GM23338 (cell line): ENCODE results near the gene CLK1. TPM values are rescaled to one million over a fixed set of nuclear protein-coding genes. Genes with fewer than 3 reads are reported as not detected.

ENCODE experiments used
- ATAC-seq: fragments of 200-7000 bp; cut with Tn5 transposase; 3 replicates; pipeline ENCODE4 v1.9.1; 2020
- DNase-seq: peaks from one replicate; pipeline ENCODE4 v3.0.0-alpha.2; 2015; ENCODE audit warnings: low spot score
- H2AFZ ChIP-seq: fragments of 200-600 bp; sonication (generic); 2 replicates; pipeline ENCODE4 v1.8.0; 2016; ENCODE audit warnings: antibody characterized with exemption, mild to moderate bottlenecking, moderate library complexity
- H3F3A ChIP-seq: fragments of 200-600 bp; sonication (generic); replicated peaks from 2 replicates; pipeline ENCODE4 v1.8.0; 2017; ENCODE audit warnings: antibody characterized with exemption, mixed run types, low read depth
- H3K27ac ChIP-seq: fragments of 200-600 bp; sonication (generic); 2 replicates; pipeline ENCODE4 v1.6.1; 2016; ENCODE audit warnings: low read depth
- H3K27me3 ChIP-seq: fragments of 200-600 bp; sonication (generic); 2 replicates; pipeline ENCODE4 v1.8.0; 2016; ENCODE audit warnings: mild to moderate bottlenecking, mixed run types, moderate library complexity; ENCODE audit not compliant: insufficient read depth
- H3K36me3 ChIP-seq: fragments of 200-600 bp; sonication (generic); 2 replicates; pipeline ENCODE4 v1.8.0; 2016; ENCODE audit warnings: mild to moderate bottlenecking; ENCODE audit not compliant: insufficient read depth
- H3K4me1 ChIP-seq: fragments of 200-600 bp; sonication (generic); 2 replicates; pipeline ENCODE4 v1.8.0; 2016; ENCODE audit warnings: mild to moderate bottlenecking, moderate library complexity; ENCODE audit not compliant: insufficient read depth
- H3K4me2 ChIP-seq: fragments of 200-600 bp; sonication (generic); 2 replicates; pipeline ENCODE4 v1.7.1; 2017; ENCODE audit warnings: mixed run types
- H3K4me3 ChIP-seq: fragments of 200-600 bp; sonication (generic); 2 replicates; pipeline ENCODE4 v1.6.1; 2016; ENCODE audit warnings: mixed run types
- H3K79me2 ChIP-seq: fragments of 200-600 bp; sonication (generic); replicated peaks from 2 replicates; pipeline ENCODE4 v1.8.0; 2017; ENCODE audit warnings: mild to moderate bottlenecking; ENCODE audit not compliant: insufficient read depth
- H3K9me2 ChIP-seq: fragments of 200-600 bp; sonication (generic); 2 replicates; pipeline ENCODE4 v1.8.0; 2017; ENCODE audit not compliant: insufficient read depth
- H4K20me1 ChIP-seq: fragments of 200-600 bp; sonication (generic); replicated peaks from 2 replicates; pipeline ENCODE4 v1.8.0; 2017; ENCODE audit warnings: mild to moderate bottlenecking; ENCODE audit not compliant: insufficient read depth
- H3K27ac Mint-ChIP-seq: 2 replicates; pipeline ENCODE4 v1.8.0; 2020; ENCODE audit warnings: inconsistent platforms, mild to moderate bottlenecking, moderate library complexity, mixed read lengths
- H3K27me3 Mint-ChIP-seq: 3 replicates; pipeline ENCODE4 v1.8.0; 2022; ENCODE audit warnings: low read depth, mild to moderate bottlenecking, moderate library complexity, mixed read lengths, inconsistent platforms; ENCODE audit not compliant: insufficient read depth, poor library complexity
- H3K36me3 Mint-ChIP-seq: 3 replicates; pipeline ENCODE4 v1.8.0; 2021; ENCODE audit warnings: low read depth, mild to moderate bottlenecking, inconsistent platforms, moderate library complexity, mixed read lengths
- H3K4me1 Mint-ChIP-seq: 3 replicates; pipeline ENCODE4 v1.8.0; 2020; ENCODE audit warnings: mild to moderate bottlenecking, inconsistent platforms, mixed read lengths
- H3K4me3 Mint-ChIP-seq: 3 replicates; pipeline ENCODE4 v1.8.0; 2021; ENCODE audit warnings: moderate library complexity, mild to moderate bottlenecking, inconsistent platforms, mixed read lengths
- H3K9me3 Mint-ChIP-seq: 3 replicates; pipeline ENCODE4 v1.8.0; 2020; ENCODE audit warnings: moderate library complexity, mild to moderate bottlenecking, inconsistent platforms, mixed read lengths
- EZH2phosphoT487 ChIP-seq: fragments of 200-600 bp; sonication (generic); IDR thresholded peaks from one replicate; pipeline ENCODE4 v1.8.1; 2018; ENCODE audit warnings: antibody characterized with exemption; ENCODE audit not compliant: unreplicated experiment
- POLR2AphosphoS5 ChIP-seq: IDR thresholded peaks from 2 replicates; pipeline ENCODE4 v1.6.1; 2016; ENCODE audit warnings: antibody characterized with exemption, low read depth
- STAT1 ChIP-seq: IDR thresholded peaks from one replicate; pipeline ENCODE4 v1.6.1; 2016; ENCODE audit warnings: antibody characterized with exemption; ENCODE audit not compliant: unreplicated experiment
- ZNF331 ChIP-seq: fragments of 250-450 bp; sonication (Bioruptor Pico); IDR thresholded peaks from 2 replicates; pipeline ENCODE4 v1.5.0; 2020; ENCODE audit warnings: low read depth, mild to moderate bottlenecking, moderate library complexity
- polyA plus RNA-seq: library from polyadenylated mRNA; unstranded; fragments of >200 nt; fragmentation: Nextera tagmentation; extraction: Ambion mirVana; gene quantifications from 2 replicates; pipeline ENCODE4 v1.2.1, GENCODE V29; 2016
- total RNA-seq: library from RNA; depleted of rRNA; stranded (reverse); fragments of >200 nt; shearing (Covaris generic); gene quantifications from 2 replicates; pipeline ENCODE4 v1.2.3, GENCODE V29; 2014
- TF ChIP-seq, protein P1 (sequence below), 2 experiments: fragments of 200-600 bp in 1 of 2; sonication (generic) in 1 of 2; conservative IDR thresholded peaks; 2 replicates each; pipeline versions ENCODE4 v1.5.1 to v1.6.1; 2016 to 2017; ENCODE audit warnings: antibody characterized with exemption in 2 of 2, low read depth in 2 of 2, mild to moderate bottlenecking in 2 of 2, moderate library complexity in 1 of 2
- TF ChIP-seq, protein P2 (sequence below): fragments of 250-450 bp; sonication (Bioruptor Pico); IDR thresholded peaks from 2 replicates; pipeline ENCODE4 v1.5.0; 2020; ENCODE audit warnings: mild to moderate bottlenecking, moderate library complexity

The CLK1 gene
- total and polyA plus RNA-seq, 2 experiments from 2014 or later, result 26.7 to 36.0 TPM

- no peak for DNase-seq
- peaks cover 18% of the 10 kb centered on the region for H3K4me1 ChIP-seq
- H3K4me3 Mint-ChIP-seq, result peak overlapping the region; percentile 98
- peaks cover 4% of the 10 kb centered on the region; the same call in 1 of the 2 replicates for H3F3A ChIP-seq
- H3K27ac ChIP-seq, result peak overlapping the region; percentile 34; the same call in 1 of the 2 replicates
- no peak for TF ChIP-seq POLR2AphosphoS5
- TF ChIP-seq STAT1, result no peak
- TF ChIP-seq ZNF331 (CRISPR knock-in tag), result no peak
- TF ChIP-seq, protein P1, sequence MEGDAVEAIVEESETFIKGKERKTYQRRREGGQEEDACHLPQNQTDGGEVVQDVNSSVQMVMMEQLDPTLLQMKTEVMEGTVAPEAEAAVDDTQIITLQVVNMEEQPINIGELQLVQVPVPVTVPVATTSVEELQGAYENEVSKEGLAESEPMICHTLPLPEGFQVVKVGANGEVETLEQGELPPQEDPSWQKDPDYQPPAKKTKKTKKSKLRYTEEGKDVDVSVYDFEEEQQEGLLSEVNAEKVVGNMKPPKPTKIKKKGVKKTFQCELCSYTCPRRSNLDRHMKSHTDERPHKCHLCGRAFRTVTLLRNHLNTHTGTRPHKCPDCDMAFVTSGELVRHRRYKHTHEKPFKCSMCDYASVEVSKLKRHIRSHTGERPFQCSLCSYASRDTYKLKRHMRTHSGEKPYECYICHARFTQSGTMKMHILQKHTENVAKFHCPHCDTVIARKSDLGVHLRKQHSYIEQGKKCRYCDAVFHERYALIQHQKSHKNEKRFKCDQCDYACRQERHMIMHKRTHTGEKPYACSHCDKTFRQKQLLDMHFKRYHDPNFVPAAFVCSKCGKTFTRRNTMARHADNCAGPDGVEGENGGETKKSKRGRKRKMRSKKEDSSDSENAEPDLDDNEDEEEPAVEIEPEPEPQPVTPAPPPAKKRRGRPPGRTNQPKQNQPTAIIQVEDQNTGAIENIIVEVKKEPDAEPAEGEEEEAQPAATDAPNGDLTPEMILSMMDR (conservative IDR thresholded peaks at IDR 0.05; ENCODE audit: low read depth in 2 of 2), result no peak
- TF ChIP-seq EZH2phosphoT487, result no peak
- TF ChIP-seq, protein P2, sequence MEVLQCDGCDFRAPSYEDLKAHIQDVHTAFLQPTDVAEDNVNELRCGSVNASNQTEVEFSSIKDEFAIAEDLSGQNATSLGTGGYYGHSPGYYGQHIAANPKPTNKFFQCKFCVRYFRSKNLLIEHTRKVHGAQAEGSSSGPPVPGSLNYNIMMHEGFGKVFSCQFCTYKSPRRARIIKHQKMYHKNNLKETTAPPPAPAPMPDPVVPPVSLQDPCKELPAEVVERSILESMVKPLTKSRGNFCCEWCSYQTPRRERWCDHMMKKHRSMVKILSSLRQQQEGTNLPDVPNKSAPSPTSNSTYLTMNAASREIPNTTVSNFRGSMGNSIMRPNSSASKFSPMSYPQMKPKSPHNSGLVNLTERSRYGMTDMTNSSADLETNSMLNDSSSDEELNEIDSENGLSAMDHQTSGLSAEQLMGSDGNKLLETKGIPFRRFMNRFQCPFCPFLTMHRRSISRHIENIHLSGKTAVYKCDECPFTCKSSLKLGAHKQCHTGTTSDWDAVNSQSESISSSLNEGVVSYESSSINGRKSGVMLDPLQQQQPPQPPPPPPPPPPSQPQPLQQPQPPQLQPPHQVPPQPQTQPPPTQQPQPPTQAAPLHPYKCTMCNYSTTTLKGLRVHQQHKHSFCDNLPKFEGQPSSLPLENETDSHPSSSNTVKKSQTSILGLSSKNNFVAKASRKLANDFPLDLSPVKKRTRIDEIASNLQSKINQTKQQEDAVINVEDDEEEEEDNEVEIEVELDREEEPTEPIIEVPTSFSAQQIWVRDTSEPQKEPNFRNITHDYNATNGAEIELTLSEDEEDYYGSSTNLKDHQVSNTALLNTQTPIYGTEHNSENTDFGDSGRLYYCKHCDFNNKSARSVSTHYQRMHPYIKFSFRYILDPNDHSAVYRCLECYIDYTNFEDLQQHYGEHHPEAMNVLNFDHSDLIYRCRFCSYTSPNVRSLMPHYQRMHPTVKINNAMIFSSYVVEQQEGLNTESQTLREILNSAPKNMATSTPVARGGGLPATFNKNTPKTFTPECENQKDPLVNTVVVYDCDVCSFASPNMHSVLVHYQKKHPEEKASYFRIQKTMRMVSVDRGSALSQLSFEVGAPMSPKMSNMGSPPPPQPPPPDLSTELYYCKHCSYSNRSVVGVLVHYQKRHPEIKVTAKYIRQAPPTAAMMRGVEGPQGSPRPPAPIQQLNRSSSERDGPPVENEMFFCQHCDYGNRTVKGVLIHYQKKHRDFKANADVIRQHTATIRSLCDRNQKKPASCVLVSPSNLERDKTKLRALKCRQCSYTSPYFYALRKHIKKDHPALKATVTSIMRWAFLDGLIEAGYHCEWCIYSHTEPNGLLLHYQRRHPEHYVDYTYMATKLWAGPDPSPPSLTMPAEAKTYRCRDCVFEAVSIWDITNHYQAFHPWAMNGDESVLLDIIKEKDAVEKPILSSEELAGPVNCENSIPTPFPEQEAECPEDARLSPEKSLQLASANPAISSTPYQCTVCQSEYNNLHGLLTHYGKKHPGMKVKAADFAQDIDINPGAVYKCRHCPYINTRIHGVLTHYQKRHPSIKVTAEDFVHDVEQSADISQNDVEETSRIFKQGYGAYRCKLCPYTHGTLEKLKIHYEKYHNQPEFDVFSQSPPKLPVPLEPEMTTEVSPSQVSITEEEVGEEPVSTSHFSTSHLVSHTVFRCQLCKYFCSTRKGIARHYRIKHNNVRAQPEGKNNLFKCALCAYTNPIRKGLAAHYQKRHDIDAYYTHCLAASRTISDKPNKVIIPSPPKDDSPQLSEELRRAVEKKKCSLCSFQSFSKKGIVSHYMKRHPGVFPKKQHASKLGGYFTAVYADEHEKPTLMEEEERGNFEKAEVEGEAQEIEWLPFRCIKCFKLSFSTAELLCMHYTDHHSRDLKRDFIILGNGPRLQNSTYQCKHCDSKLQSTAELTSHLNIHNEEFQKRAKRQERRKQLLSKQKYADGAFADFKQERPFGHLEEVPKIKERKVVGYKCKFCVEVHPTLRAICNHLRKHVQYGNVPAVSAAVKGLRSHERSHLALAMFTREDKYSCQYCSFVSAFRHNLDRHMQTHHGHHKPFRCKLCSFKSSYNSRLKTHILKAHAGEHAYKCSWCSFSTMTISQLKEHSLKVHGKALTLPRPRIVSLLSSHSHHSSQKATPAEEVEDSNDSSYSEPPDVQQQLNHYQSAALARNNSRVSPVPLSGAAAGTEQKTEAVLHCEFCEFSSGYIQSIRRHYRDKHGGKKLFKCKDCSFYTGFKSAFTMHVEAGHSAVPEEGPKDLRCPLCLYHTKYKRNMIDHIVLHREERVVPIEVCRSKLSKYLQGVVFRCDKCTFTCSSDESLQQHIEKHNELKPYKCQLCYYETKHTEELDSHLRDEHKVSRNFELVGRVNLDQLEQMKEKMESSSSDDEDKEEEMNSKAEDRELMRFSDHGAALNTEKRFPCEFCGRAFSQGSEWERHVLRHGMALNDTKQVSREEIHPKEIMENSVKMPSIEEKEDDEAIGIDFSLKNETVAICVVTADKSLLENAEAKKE (CRISPR knock-in tag), result no peak
- peak overlapping the region; percentile 92 for H3K4me3 ChIP-seq
- peak overlapping the region; percentile 81 for H3K4me2 ChIP-seq
- H3K27me3 ChIP-seq, result no peaks in the 10 kb centered on the region
- H3K9me3 Mint-ChIP-seq, result no peaks in the 10 kb centered on the region
- peaks cover 23% of the 10 kb centered on the region for H3K36me3 ChIP-seq
- H3K79me2 ChIP-seq, result peaks cover 37% of the 10 kb centered on the region
- peaks cover 31% of the 10 kb centered on the region for H3K36me3 Mint-ChIP-seq
- no peak overlapping the region; the same call in 1 of the 2 replicates for H3K27ac Mint-ChIP-seq
- H3K27me3 Mint-ChIP-seq, result peaks cover 13% of the 10 kb centered on the region
- H3K9me2 ChIP-seq, result no peaks in the 10 kb centered on the region
- peaks cover 20% of the 10 kb centered on the region for H3K4me1 Mint-ChIP-seq
- peak overlapping the region; percentile 80 for H2AFZ ChIP-seq
- H4K20me1 ChIP-seq, result peaks cover 25% of the 10 kb centered on the region
- no peak for ATAC-seq
Measured at GRCh38 chr2:200810252-200810997, 54.0 kb downstream of the CLK1 start.
